ENCODE measurements around the gene BMPR1B. TPM values are rescaled to one million over a fixed set of nuclear protein-coding genes. Genes with fewer than 3 reads are reported as not detected.
A peak's percentile ranks its signal among the peaks of the same experiment; 100 is the strongest.

Gene BMPR1B
- total RNA-seq, 2 experiments from 2014 or later: not detected

DNA sequence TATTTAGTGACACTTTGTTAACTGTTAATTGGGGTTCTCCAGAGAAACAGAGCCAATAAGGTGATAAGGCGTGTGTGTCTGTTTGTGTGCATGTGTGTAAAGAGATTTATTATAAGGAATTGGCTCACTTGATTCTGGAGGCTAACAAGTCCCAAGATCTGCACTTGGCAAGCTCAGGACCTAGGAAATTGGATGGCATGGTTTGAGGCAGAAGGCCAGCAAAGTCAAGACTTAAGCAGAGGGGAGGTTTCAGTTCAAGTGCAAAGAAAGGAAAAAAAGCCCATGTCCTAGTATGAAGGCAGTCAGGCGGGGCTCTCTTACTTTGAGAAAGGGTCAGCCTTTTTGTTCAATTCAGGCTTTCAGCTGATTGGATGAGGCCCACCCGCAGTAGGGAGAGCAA is 314.1 kb downstream of the BMPR1B start:
- Mint-ChIP-seq H3K4me3 (no peak overlapping the region), H3K36me3 (no peaks in the 10 kb centered on the region), H3K9me3 (peaks cover 2% of the 10 kb centered on the region), H3K27me3 (peaks cover 2% of the 10 kb centered on the region), H3K4me1 (peaks cover 5% of the 10 kb centered on the region), H3K27ac (no peak overlapping the region)
- POLR2A ChIA-PET: no interaction called here
- ATAC-seq (ENCODE audit: low read depth) (no peak), DNase-seq (no peak)

- no peak overlapping the region for H3K27ac Mint-ChIP-seq
- H3K4me1 Mint-ChIP-seq: peaks cover 5% of the 10 kb centered on the region
- POLR2A ChIA-PET: no interaction called here
- no peak overlapping the region for H3K4me3 Mint-ChIP-seq
- no peaks in the 10 kb centered on the region for H3K27me3 Mint-ChIP-seq
- no peaks in the 10 kb centered on the region for H3K36me3 Mint-ChIP-seq
- no peak for ATAC-seq (ENCODE audit: low read depth)
- peaks cover 2% of the 10 kb centered on the region for H3K9me3 Mint-ChIP-seq
- DNase-seq: no peak
These were observed 315.9 kb downstream of the BMPR1B start for GRCh38 chr4:95073646-95074045.

DNA sequence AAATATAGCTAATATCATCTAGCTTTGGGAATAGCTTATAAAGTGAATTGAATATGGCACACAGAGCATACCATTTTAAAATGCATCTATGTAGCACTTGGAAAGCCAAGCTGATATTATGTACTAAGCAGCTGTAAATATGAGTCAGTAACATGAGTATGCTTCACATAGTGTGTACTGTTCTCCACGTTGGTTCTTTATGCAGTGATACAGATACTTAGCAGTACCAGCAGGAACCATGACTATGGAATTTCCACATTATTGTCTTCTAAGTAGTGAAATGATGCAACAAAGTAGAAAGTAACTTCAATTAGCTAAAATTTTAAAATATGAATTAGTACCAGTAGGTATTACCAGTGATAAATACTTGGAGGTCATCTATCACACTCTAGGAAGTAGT is 320.1 kb downstream of the BMPR1B start:
- no peak for ATAC-seq (ENCODE audit: low read depth)
- POLR2A ChIA-PET: no interaction called here
- no peaks in the 10 kb centered on the region for H3K9me3 Mint-ChIP-seq

DNA sequence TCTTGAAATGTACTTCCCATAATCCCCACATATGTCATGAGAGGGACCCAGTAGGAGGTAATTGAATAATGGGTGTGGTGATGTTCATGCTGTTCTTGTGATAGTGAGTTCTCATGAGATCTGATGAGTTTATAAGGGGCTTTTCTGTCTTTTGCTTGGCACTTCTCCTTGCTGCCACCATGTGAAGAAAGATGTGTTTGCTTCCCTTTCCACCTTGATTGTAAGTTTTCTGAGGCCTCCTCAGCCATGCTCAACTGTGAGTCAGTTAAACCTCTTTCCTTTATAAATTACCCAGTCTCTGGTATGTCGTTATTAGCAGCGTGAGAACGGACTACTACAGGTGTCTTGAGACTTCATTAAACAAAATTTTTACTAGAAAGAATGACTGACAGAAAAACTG is 323.2 kb downstream of the BMPR1B start:
- peaks cover 3% of the 10 kb centered on the region for H3K36me3 Mint-ChIP-seq
- ATAC-seq (ENCODE audit: low read depth) (no peak), DNase-seq (no peak)
- H3K4me3 Mint-ChIP-seq: no peak overlapping the region
- no peaks in the 10 kb centered on the region for H3K9me3 Mint-ChIP-seq
- no peak overlapping the region for H3K27ac Mint-ChIP-seq
- H3K4me1 Mint-ChIP-seq: peaks cover 8% of the 10 kb centered on the region
- POLR2A ChIA-PET: no interaction called here
- no peaks in the 10 kb centered on the region for H3K27me3 Mint-ChIP-seq

More for the DNA sequence above, 320.1 kb downstream of the BMPR1B start:
- Mint-ChIP-seq H3K4me3 (no peak overlapping the region), H3K27me3 (no peaks in the 10 kb centered on the region), H3K36me3 (no peaks in the 10 kb centered on the region), H3K27ac (no peak overlapping the region), H3K4me1 (no peaks in the 10 kb centered on the region)
- DNase-seq: no peak

- Mint-ChIP-seq H3K27me3 (no peaks in the 10 kb centered on the region), H3K36me3 (peaks cover 3% of the 10 kb centered on the region), H3K27ac (no peak overlapping the region), H3K9me3 (no peaks in the 10 kb centered on the region), H3K4me3 (no peak overlapping the region), H3K4me1 (peaks cover 8% of the 10 kb centered on the region)
- POLR2A ChIA-PET: no interaction called here
- DNase-seq (no peak), ATAC-seq (ENCODE audit: low read depth) (no peak)
These were observed 326.8 kb downstream of the BMPR1B start for GRCh38 chr4:95084584-95084983.

- H3K9me3 Mint-ChIP-seq: no peaks in the 10 kb centered on the region
- no peaks in the 10 kb centered on the region for H3K27me3 Mint-ChIP-seq
- H3K4me3 Mint-ChIP-seq: peak overlapping the region; percentile 23
- POLR2A ChIA-PET: no interaction called here
- ATAC-seq (ENCODE audit: low read depth) (no peak), DNase-seq (no peak)
- no peak overlapping the region for H3K27ac Mint-ChIP-seq
- H3K36me3 Mint-ChIP-seq: peaks cover 3% of the 10 kb centered on the region
- peaks cover 8% of the 10 kb centered on the region for H3K4me1 Mint-ChIP-seq
These were observed 327.5 kb downstream of the BMPR1B start for GRCh38 chr4:95085124-95085833.

- peaks cover 5% of the 10 kb centered on the region for H3K27me3 Mint-ChIP-seq
- POLR2A ChIA-PET: no interaction called here
These were observed 328.8 kb downstream of the BMPR1B start for GRCh38 chr4:95086551-95086950.

GRCh38 chr4:95087657-95088455 is 330.1 kb downstream of the BMPR1B start:
- POLR2A ChIA-PET: no interaction called here
- no peaks in the 10 kb centered on the region for H3K9me3 Mint-ChIP-seq
- peaks cover 8% of the 10 kb centered on the region for H3K4me1 Mint-ChIP-seq
- no peak overlapping the region for H3K27ac Mint-ChIP-seq
- peaks cover 3% of the 10 kb centered on the region for H3K36me3 Mint-ChIP-seq
- peaks cover 8% of the 10 kb centered on the region for H3K27me3 Mint-ChIP-seq
- H3K4me3 Mint-ChIP-seq: no peak overlapping the region
- ATAC-seq (ENCODE audit: low read depth) (no peak), DNase-seq (no peak)

More at GRCh38 chr4:95086551-95086950, 328.8 kb downstream of the BMPR1B start:
- no peak overlapping the region for H3K4me3 Mint-ChIP-seq
- no peaks in the 10 kb centered on the region for H3K9me3 Mint-ChIP-seq
- peaks cover 8% of the 10 kb centered on the region for H3K4me1 Mint-ChIP-seq
- DNase-seq (no peak), ATAC-seq (ENCODE audit: low read depth) (no peak)
- peaks cover 3% of the 10 kb centered on the region for H3K36me3 Mint-ChIP-seq
- no peak overlapping the region for H3K27ac Mint-ChIP-seq

DNA sequence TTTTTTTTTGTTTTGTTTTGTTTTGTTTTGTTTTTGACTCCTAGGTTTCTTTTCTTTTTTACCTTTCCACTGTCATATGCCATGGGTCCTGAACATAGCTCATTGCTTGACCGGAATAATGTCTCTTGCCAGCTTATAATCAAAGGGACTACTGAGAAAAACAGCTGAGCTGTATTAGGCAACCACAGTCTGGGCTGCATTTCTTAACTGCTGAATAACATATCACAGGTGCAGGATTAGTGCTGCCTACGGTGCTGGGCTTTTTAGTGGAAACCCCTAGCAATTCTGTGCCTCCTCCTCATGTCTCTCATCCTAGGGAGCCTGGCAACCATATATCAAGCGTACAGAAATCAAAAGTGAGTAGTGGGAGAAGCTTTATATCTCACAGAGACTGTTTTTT is 333.5 kb downstream of the BMPR1B start:
- Mint-ChIP-seq H3K36me3 (no peaks in the 10 kb centered on the region), H3K4me3 (no peak overlapping the region), H3K27me3 (peaks cover 12% of the 10 kb centered on the region), H3K4me1 (no peaks in the 10 kb centered on the region), H3K9me3 (no peaks in the 10 kb centered on the region), H3K27ac (no peak overlapping the region)
- ATAC-seq (ENCODE audit: low read depth) (no peak), DNase-seq (no peak)
- POLR2A ChIA-PET: no interaction called here

DNA sequence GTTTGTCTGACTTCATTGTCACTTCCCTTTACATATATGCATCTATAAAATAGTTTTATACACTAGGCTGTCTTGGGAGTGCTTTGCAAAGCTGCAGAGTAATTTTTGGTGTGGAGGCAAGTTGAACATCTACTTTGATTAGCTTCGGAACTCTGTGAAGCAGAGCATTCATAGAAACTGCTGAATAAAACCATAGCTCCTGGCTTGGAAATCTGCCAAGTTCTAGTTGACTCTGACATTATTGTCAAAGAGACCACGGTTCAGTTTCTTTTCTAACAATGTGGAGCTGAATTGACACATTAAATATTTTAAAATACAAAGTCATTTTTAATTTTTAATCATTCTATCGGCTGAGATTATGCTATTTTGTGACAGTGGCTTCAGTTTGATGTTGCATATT is 335.0 kb downstream of the BMPR1B start:
- POLR2A ChIA-PET: no interaction called here
- DNase-seq (no peak), ATAC-seq (ENCODE audit: low read depth) (no peak)
- H3K4me1 Mint-ChIP-seq: no peaks in the 10 kb centered on the region
- no peak overlapping the region for H3K4me3 Mint-ChIP-seq
- no peaks in the 10 kb centered on the region for H3K36me3 Mint-ChIP-seq
- H3K9me3 Mint-ChIP-seq: no peaks in the 10 kb centered on the region
- H3K27me3 Mint-ChIP-seq: peaks cover 12% of the 10 kb centered on the region
- no peak overlapping the region for H3K27ac Mint-ChIP-seq

GRCh38 chr4:95093460-95093859 is 335.7 kb downstream of the BMPR1B start:
- H3K4me3 Mint-ChIP-seq: no peak overlapping the region
- POLR2A ChIA-PET: no interaction called here
- H3K27ac Mint-ChIP-seq: no peak overlapping the region
- H3K27me3 Mint-ChIP-seq: peaks cover 12% of the 10 kb centered on the region
- ATAC-seq (ENCODE audit: low read depth) (no peak), DNase-seq (no peak)
- no peaks in the 10 kb centered on the region for H3K9me3 Mint-ChIP-seq
- H3K36me3 Mint-ChIP-seq: no peaks in the 10 kb centered on the region
- H3K4me1 Mint-ChIP-seq: no peaks in the 10 kb centered on the region

DNA sequence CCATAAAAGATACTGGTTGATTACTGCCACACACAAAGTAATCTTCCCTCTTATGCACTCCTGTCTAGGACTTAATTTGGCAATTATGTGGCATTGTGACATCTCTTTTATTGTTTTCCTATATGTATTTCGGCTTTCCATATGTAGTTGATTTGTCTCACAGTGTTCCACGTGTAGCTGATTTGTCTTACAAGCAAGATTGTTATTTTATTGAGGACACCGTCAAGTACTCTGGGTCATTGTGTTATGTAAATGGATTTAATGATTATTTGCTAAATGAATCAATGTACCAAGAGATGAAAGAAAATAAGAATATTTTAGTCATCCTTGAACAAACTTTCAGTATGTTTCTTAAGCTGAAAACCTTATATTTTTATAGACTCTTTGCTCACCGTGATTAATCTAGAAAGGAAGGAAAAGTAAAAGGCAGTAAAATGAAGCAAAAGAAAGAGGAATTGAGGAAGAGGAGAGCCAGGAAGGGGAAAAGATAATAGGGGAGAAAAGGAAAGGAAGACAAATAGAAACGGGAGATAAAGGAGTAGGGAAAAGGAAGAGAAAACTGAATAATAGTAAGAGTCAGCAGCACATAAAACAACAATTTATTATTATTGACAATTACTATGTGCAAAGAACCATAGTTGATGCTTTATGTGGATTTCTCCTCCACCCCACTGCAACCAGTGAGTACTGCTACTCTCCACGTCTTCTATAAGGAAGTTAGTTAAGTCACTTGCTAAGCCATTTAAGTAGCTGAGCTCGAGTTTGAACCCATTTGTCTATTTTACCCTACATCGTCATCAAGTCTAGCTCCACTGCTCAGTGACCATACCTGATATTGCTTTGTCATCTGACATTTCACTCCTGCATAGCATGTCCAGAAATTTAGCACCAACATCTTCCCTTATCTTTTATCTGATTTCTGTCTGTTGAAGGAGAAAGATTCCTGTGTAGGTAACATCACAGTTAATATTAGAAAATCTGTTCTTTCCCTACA is 336.5 kb downstream of the BMPR1B start:
- no peaks in the 10 kb centered on the region for H3K9me3 Mint-ChIP-seq
- ATAC-seq (ENCODE audit: low read depth) (no peak), DNase-seq (no peak)
- H3K4me1 Mint-ChIP-seq: no peaks in the 10 kb centered on the region
- no peak overlapping the region for H3K27ac Mint-ChIP-seq
- POLR2A ChIA-PET: no interaction called here
- no peaks in the 10 kb centered on the region for H3K36me3 Mint-ChIP-seq
- H3K4me3 Mint-ChIP-seq: no peak overlapping the region
- H3K27me3 Mint-ChIP-seq: peaks cover 12% of the 10 kb centered on the region

- Mint-ChIP-seq H3K36me3 (no peaks in the 10 kb centered on the region), H3K27me3 (peaks cover 15% of the 10 kb centered on the region), H3K4me3 (no peak overlapping the region), H3K27ac (no peak overlapping the region), H3K9me3 (no peaks in the 10 kb centered on the region), H3K4me1 (no peaks in the 10 kb centered on the region)
- ATAC-seq (ENCODE audit: low read depth): no peak
- POLR2A ChIA-PET: no interaction called here
- DNase-seq: no peak
These were observed 337.7 kb downstream of the BMPR1B start for GRCh38 chr4:95095348-95095974.

Data from activated naive CD8-positive, alpha-beta T cell treated with anti-CD3 and anti-CD28 coated beads, Interleukin-2, amount 10 ng/mL, durations not matched to agents 7 days and 5 days (primary cell).